K562 (cell line): Measurements from ENCODE around the gene DNAH17.

Source experiments
- ELF4 ChIP-seq: fragments of 450-650 bp; formaldehyde crosslinking; IDR thresholded peaks from 2 replicates; pipeline ENCODE4 v1.4.0; 2022; ENCODE audit warnings: missing genetic modification characterization
- EZH2 ChIP-seq: IDR thresholded peaks from 2 replicates; pipeline ENCODE4 v1.6.1; 2012; ENCODE audit warnings: low read depth, mild to moderate bottlenecking, inconsistent platforms, low read length, borderline replicate concordance
- JUNB ChIP-seq: fragments of 450-650 bp; formaldehyde crosslinking; conservative IDR thresholded peaks from 2 replicates; pipeline ENCODE4 v1.4.0; 2020; ENCODE audit warnings: mild to moderate bottlenecking
- KAT8 ChIP-seq: fragments of 450-650 bp; IDR thresholded peaks from 2 replicates; pipeline ENCODE4 v1.6.1; 2016; ENCODE audit warnings: low read depth, mild to moderate bottlenecking
- POLR2A ChIP-seq: fragments of 450-650 bp; conservative IDR thresholded peaks from 2 replicates; pipeline ENCODE4 v1.6.1; 2016
- SETDB1 ChIP-seq: IDR thresholded peaks from one replicate; pipeline ENCODE4 v1.6.1; 2012; ENCODE audit warnings: low read length, control low read depth, inconsistent platforms
- SIX5 ChIP-seq, 2 experiments: IDR thresholded peaks; 2 replicates each; pipeline ENCODE4 v1.6.1; 2011; ENCODE audit warnings: low read length in 2 of 2, borderline replicate concordance in 1 of 2, low read depth in 1 of 2, mild to moderate bottlenecking in 1 of 2, moderate library complexity in 1 of 2; ENCODE audit not compliant: insufficient read depth in 1 of 2
- ZFP36 ChIP-seq: fragments of 150-350 bp; IDR thresholded peaks from 2 replicates; pipeline ENCODE4 v1.6.1; 2018; ENCODE audit warnings: low read length, low read depth; ENCODE audit not compliant: partially characterized antibody
- ZNF431 ChIP-seq: sonication (generic); formaldehyde crosslinking; IDR thresholded peaks from 2 replicates; pipeline ENCODE4 v1.8.0; 2022; ENCODE audit warnings: mild to moderate bottlenecking, missing genetic modification reagents
- ZNF76 ChIP-seq: fragments of 250-450 bp; sonication (Bioruptor Pico); IDR thresholded peaks from 2 replicates; pipeline ENCODE4 v1.4.0; 2020; ENCODE audit warnings: mild to moderate bottlenecking, moderate library complexity, borderline replicate concordance
- TF ChIP-seq, protein P1 (sequence below): sonication (generic); formaldehyde crosslinking; IDR thresholded peaks from 2 replicates; pipeline ENCODE4 v1.8.1; 2023; ENCODE audit warnings: mild to moderate bottlenecking, missing genetic modification reagents
- TF ChIP-seq, protein P2 (sequence below), 3 experiments: IDR thresholded peaks in 2 of 3; conservative IDR thresholded peaks in 1 of 3; 2 replicates each; pipeline ENCODE4 v1.5.1; 2011 to 2012; ENCODE audit warnings: low read length in 3 of 3, mild to moderate bottlenecking in 3 of 3, control low read depth in 2 of 3, improper control_type of control experiment in 1 of 3, inconsistent platforms in 1 of 3, low read depth in 1 of 3, mixed read lengths in 1 of 3, moderate library complexity in 1 of 3; ENCODE audit not compliant: insufficient read depth in 2 of 3

DNA sequence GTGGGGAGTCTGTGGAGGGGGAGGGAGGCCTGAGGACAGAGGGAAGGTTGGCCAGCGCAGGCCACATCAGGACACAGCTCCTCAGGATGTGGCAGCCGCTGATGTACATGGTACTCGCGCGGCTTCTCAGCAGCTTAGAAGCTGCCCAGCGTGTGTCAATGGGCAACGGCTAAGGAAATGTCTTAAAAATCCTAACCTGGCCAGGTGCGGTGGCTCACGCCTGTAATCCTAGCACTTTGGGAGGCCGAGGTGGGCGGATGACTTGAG, 145.6 kb downstream of the DNAH17 start:
- TF ChIP-seq SIX5 (IDR thresholded peaks at IDR 0.05; ENCODE audit: borderline replicate concordance in 1 of 2, insufficient read depth in 1 of 2, low read depth in 1 of 2, low read length in 2 of 2): no peak
- TF ChIP-seq KAT8: no peak
- no peak for TF ChIP-seq POLR2A
- no peak for TF ChIP-seq ZNF76 (CRISPR knock-in tag)
- TF ChIP-seq ZFP36: no peak
- no peak for TF ChIP-seq SETDB1
- TF ChIP-seq, protein P1, sequence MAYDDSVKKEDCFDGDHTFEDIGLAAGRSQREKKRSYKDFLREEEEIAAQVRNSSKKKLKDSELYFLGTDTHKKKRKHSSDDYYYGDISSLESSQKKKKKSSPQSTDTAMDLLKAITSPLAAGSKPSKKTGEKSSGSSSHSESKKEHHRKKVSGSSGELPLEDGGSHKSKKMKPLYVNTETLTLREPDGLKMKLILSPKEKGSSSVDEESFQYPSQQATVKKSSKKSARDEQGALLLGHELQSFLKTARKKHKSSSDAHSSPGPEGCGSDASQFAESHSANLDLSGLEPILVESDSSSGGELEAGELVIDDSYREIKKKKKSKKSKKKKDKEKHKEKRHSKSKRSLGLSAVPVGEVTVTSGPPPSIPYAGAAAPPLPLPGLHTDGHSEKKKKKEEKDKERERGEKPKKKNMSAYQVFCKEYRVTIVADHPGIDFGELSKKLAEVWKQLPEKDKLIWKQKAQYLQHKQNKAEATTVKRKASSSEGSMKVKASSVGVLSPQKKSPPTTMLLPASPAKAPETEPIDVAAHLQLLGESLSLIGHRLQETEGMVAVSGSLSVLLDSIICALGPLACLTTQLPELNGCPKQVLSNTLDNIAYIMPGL (CRISPR knock-in tag): no peak
- no peak for TF ChIP-seq EZH2
- TF ChIP-seq ELF4 (CRISPR knock-in tag): no peak
- TF ChIP-seq JUNB (CRISPR knock-in tag): no peak
- TF ChIP-seq ZNF431 (CRISPR knock-in tag): no peak
- TF ChIP-seq, protein P2, sequence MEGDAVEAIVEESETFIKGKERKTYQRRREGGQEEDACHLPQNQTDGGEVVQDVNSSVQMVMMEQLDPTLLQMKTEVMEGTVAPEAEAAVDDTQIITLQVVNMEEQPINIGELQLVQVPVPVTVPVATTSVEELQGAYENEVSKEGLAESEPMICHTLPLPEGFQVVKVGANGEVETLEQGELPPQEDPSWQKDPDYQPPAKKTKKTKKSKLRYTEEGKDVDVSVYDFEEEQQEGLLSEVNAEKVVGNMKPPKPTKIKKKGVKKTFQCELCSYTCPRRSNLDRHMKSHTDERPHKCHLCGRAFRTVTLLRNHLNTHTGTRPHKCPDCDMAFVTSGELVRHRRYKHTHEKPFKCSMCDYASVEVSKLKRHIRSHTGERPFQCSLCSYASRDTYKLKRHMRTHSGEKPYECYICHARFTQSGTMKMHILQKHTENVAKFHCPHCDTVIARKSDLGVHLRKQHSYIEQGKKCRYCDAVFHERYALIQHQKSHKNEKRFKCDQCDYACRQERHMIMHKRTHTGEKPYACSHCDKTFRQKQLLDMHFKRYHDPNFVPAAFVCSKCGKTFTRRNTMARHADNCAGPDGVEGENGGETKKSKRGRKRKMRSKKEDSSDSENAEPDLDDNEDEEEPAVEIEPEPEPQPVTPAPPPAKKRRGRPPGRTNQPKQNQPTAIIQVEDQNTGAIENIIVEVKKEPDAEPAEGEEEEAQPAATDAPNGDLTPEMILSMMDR (IDR thresholded peaks at IDR 0.05 in 2 of 3, conservative IDR thresholded peaks at IDR 0.05 in 1 of 3; ENCODE audit: insufficient read depth in 2 of 3, low read depth in 1 of 3, low read length in 3 of 3): no peak
